Epithelial cell of proximal tubule (primary cell): ENCODE results near the gene CLDN17. TPM values are rescaled to one million over a fixed set of nuclear protein-coding genes. Genes with fewer than 3 reads are reported as not detected.

ENCODE experiments used
- DNase-seq: peaks from one replicate; pipeline ENCODE4 v3.0.0-alpha.2; 2011; ENCODE audit warnings: low read depth
- H3K4me3 ChIP-seq: 2 replicates; pipeline ENCODE4 v1.5.1; 2011; ENCODE audit warnings: low read depth, mild to moderate bottlenecking, low read length
- total RNA-seq: library from RNA; depleted of rRNA; stranded (reverse); fragments of >200 nt; gene quantifications from 2 replicates; pipeline ENCODE4 v1.2.3, GENCODE V29; 2015
- TF ChIP-seq, protein P1 (sequence below): conservative IDR thresholded peaks from 2 replicates; pipeline ENCODE4 v1.5.1; 2012; ENCODE audit warnings: low read depth, mild to moderate bottlenecking, low read length

The CLDN17 gene, protein sequence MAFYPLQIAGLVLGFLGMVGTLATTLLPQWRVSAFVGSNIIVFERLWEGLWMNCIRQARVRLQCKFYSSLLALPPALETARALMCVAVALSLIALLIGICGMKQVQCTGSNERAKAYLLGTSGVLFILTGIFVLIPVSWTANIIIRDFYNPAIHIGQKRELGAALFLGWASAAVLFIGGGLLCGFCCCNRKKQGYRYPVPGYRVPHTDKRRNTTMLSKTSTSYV
- total RNA-seq: not detected in 2 replicates

DNA sequence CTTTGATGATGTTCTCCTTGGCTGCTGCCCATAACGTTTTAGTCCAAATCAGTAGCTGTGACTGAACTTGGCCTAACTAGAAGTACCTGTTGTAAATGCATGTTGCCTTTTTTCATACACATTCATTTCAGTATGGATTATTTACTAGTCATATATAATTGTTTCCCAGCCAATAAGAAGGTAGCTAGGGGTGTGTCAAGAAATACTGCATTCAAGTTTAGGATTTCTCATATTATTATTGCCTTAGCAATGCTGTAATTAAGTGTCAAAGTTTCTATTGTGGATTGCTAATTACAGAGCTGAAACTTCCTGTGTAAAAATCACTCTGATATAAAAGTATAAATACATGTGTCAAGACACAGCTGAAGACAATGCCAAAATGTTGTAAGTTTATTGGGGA lies at the start of gene CLDN17:
Gene CLDN17 (minus strand): TSS at position 101 of the 400 bp plus-strand sequence. CDS start 188 bp downstream, outside the sequence.
- no peak within 1 kb of the TSS for H3K4me3 ChIP-seq
- TF ChIP-seq, protein P1, sequence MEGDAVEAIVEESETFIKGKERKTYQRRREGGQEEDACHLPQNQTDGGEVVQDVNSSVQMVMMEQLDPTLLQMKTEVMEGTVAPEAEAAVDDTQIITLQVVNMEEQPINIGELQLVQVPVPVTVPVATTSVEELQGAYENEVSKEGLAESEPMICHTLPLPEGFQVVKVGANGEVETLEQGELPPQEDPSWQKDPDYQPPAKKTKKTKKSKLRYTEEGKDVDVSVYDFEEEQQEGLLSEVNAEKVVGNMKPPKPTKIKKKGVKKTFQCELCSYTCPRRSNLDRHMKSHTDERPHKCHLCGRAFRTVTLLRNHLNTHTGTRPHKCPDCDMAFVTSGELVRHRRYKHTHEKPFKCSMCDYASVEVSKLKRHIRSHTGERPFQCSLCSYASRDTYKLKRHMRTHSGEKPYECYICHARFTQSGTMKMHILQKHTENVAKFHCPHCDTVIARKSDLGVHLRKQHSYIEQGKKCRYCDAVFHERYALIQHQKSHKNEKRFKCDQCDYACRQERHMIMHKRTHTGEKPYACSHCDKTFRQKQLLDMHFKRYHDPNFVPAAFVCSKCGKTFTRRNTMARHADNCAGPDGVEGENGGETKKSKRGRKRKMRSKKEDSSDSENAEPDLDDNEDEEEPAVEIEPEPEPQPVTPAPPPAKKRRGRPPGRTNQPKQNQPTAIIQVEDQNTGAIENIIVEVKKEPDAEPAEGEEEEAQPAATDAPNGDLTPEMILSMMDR: no peak
- DNase-seq: no peak

- TF ChIP-seq, protein P1: no peak
- H3K4me3 ChIP-seq: no peak within 1 kb of the TSS
- no peak for DNase-seq
Measured at GRCh38 chr21:30216041-30216723, 49.6 kb upstream of the CLDN17 start, which contains the start of gene CLDN8. TSS of gene CLDN8 (minus strand) at chr21:30216097. CDS start at chr21:30215925, 172 bp downstream.

- no peak overlapping the region for H3K4me3 ChIP-seq
- TF ChIP-seq, protein P1: no peak
- no peak for DNase-seq
Measured at GRCh38 chr21:30211071-30211470, 44.5 kb upstream of the CLDN17 start.

DNA sequence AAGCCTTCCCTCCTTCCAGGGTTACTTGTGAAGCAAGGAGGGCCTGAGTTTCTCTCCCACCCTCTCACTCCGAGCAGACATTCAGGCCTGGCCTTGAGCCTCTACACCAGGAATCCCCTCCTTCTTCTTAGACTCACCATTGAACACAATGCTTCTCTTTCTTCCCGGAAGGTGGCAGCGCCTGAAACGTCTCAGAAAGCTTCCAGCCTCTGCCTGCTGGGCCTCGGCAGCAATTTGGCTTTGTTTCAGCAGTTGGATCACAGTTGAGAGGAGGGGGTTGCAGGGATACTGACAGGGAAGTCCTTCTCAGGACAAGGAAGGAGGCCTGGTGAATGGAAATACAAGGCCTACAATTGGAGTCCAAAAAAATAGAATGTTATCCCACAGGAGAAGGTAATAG lies 43.0 kb upstream of the CLDN17 start:
- no peak overlapping the region for H3K4me3 ChIP-seq
- TF ChIP-seq, protein P1: no peak
- no peak for DNase-seq

GRCh38 chr21:30207252-30207579 lies 40.6 kb upstream of the CLDN17 start:
- no peak for DNase-seq
- TF ChIP-seq, protein P1: no peak
- no peak overlapping the region for H3K4me3 ChIP-seq

- no peak for DNase-seq
- H3K4me3 ChIP-seq: no peak overlapping the region
- TF ChIP-seq, protein P1: no peak
Measured at GRCh38 chr21:30206551-30207251, 40.1 kb upstream of the CLDN17 start.
